Mesodermal cell (in vitro differentiated cells): ENCODE data around the gene PLD1.
"Not testable (repeated sequence)": the region's sequence is repeated elsewhere in the genome, so short reads cannot be mapped to it uniquely, and the experiment has no call there.

ENCODE experiments used
- H3K27ac ChIP-seq: 2 replicates; pipeline ENCODE4 v1.7.0; 2013; ENCODE audit warnings: mild to moderate bottlenecking, low read depth, low read length, moderate library complexity; ENCODE audit not compliant: severe bottlenecking
- H3K36me3 ChIP-seq: 2 replicates; pipeline ENCODE4 v1.7.1; 2013; ENCODE audit warnings: mild to moderate bottlenecking, low read length, moderate library complexity; ENCODE audit not compliant: control insufficient read depth, insufficient read depth
- H3K4me1 ChIP-seq: one replicate; pipeline ENCODE4 v1.7.1; 2013; ENCODE audit warnings: mild to moderate bottlenecking, low read length; ENCODE audit not compliant: insufficient read depth, control insufficient read depth, poor library complexity, severe bottlenecking
- H3K4me3 ChIP-seq: 2 replicates; pipeline ENCODE4 v1.7.0; 2013; ENCODE audit warnings: low read length, control low read depth, mild to moderate bottlenecking; ENCODE audit not compliant: insufficient read depth, poor library complexity, severe bottlenecking; ENCODE audit errors: extremely low read depth
- H3K9me3 ChIP-seq: 2 replicates; pipeline ENCODE4 v1.7.1; 2013; ENCODE audit warnings: mild to moderate bottlenecking, low read length, moderate library complexity; ENCODE audit not compliant: control insufficient read depth
- WGBS, 2 experiments: methylation state at CpG; one replicate each; pipeline ENCODE4 v1.1.5; 2013; ENCODE audit warnings: missing lambda C conversion rate in 2 of 2; ENCODE audit not compliant: insufficient coverage in 2 of 2; 5-methylcytosine and 5-hydroxymethylcytosine counted together

The PLD1 gene

GRCh38 chr3:171814662-171815061, 4.4 kb upstream of the PLD1 start:
- not testable (repeated sequence) for H3K9me3 ChIP-seq
- no CpG with 5 or more reads among the region's 6 CpGs for WGBS, 2 experiments

GRCh38 chr3:171813897-171814460, 3.7 kb upstream of the PLD1 start:
- no peak overlapping the region for H3K4me3 ChIP-seq
- H3K4me1 ChIP-seq = peaks cover 15% of the 10 kb centered on the region
- no peaks in the 10 kb centered on the region for H3K9me3 ChIP-seq
- no peak overlapping the region for H3K27ac ChIP-seq
- WGBS, 2 experiments = 79 to 94% methylated on average over 3 of the region's 4 CpGs
- no peaks in the 10 kb centered on the region for H3K36me3 ChIP-seq

More at GRCh38 chr3:171814662-171815061, 4.4 kb upstream of the PLD1 start:
- not testable (repeated sequence) for H3K4me3 ChIP-seq, H3K36me3 ChIP-seq, H3K27ac ChIP-seq
- peaks cover 14% of the 10 kb centered on the region for H3K4me1 ChIP-seq

GRCh38 chr3:171813278-171813896, 3.1 kb upstream of the PLD1 start:
- no peak overlapping the region for H3K27ac ChIP-seq
- peaks cover 21% of the 10 kb centered on the region for H3K4me1 ChIP-seq
- no peaks in the 10 kb centered on the region for H3K9me3 ChIP-seq
- H3K4me3 ChIP-seq = no peak overlapping the region
- no peaks in the 10 kb centered on the region for H3K36me3 ChIP-seq
- 83 to 100% methylated on average over 1 of the region's 3 CpGs for WGBS, 2 experiments

GRCh38 chr3:171812811-171813210, 2.5 kb upstream of the PLD1 start:
- whole genome bisulfite sequencing, 2 experiments = 80% methylated on average over 1 of the region's 2 CpGs; no CpG with 5 or more reads in 1 of the 2 experiments
- no peak overlapping the region for H3K27ac ChIP-seq
- H3K4me1 ChIP-seq = peaks cover 21% of the 10 kb centered on the region

GRCh38 chr3:171811913-171812335, 1.6 kb upstream of the PLD1 start:
- Histone ChIP-seq H3K9me3 (no peaks in the 10 kb centered on the region), H3K4me1 (peaks cover 21% of the 10 kb centered on the region), H3K36me3 (no peaks in the 10 kb centered on the region), H3K4me3 (no peak overlapping the region), H3K27ac (peak overlapping the region; percentile 62)
- 94 to 97% methylated on average over 7 to 9 of the region's 9 CpGs for WGBS, 2 experiments

More at GRCh38 chr3:171812811-171813210, 2.5 kb upstream of the PLD1 start:
- no peaks in the 10 kb centered on the region for H3K36me3 ChIP-seq
- H3K9me3 ChIP-seq = no peaks in the 10 kb centered on the region
- H3K4me3 ChIP-seq = no peak overlapping the region

GRCh38 chr3:171811295-171811912, 1.1 kb upstream of the PLD1 start:
- H3K36me3 ChIP-seq = no peaks in the 10 kb centered on the region
- H3K4me3 ChIP-seq = peak overlapping the region; percentile 71
- H3K27ac ChIP-seq = peak overlapping the region; percentile 62
- H3K9me3 ChIP-seq = no peaks in the 10 kb centered on the region
- 100% methylated on average over 1 of the region's 4 CpGs for WGBS, 2 experiments
- peaks cover 27% of the 10 kb centered on the region for H3K4me1 ChIP-seq

- WGBS, 2 experiments = 13 to 16% methylated on average over 16 of the region's 22 CpGs
Measured at GRCh38 chr3:171810629-171811294, 479 bp upstream of the PLD1 start.

GRCh38 chr3:171809611-171809860, 747 bp downstream of the PLD1 start:
- Histone ChIP-seq H3K36me3 (no peaks in the 10 kb centered on the region), H3K9me3 (no peaks in the 10 kb centered on the region), H3K4me1 (peaks cover 37% of the 10 kb centered on the region), H3K4me3 (peak overlapping the region; percentile 71), H3K27ac (peak overlapping the region; percentile 73)
- WGBS, 2 experiments = 5 to 12% methylated on average over 6 to 10 of the region's 11 CpGs

More at GRCh38 chr3:171810629-171811294, 479 bp upstream of the PLD1 start:
- Histone ChIP-seq H3K9me3 (no peaks in the 10 kb centered on the region), H3K4me3 (peak overlapping the region; percentile 71), H3K4me1 (peaks cover 33% of the 10 kb centered on the region), H3K36me3 (no peaks in the 10 kb centered on the region), H3K27ac (peak overlapping the region; percentile 73)

GRCh38 chr3:171807806-171808205, 2.5 kb downstream of the PLD1 start:
- 97% methylated on average over 6 of the region's 6 CpGs; no CpG with 5 or more reads in 1 of the 2 experiments for whole genome bisulfite sequencing, 2 experiments
- peaks cover 39% of the 10 kb centered on the region for H3K4me1 ChIP-seq
- H3K27ac ChIP-seq = no peak overlapping the region

GRCh38 chr3:171807129-171807675, 3.1 kb downstream of the PLD1 start:
- H3K27ac ChIP-seq = peak overlapping the region; percentile 85
- H3K9me3 ChIP-seq = no peaks in the 10 kb centered on the region
- H3K4me3 ChIP-seq = no peak overlapping the region
- 100% methylated on average over 1 of the region's 7 CpGs for WGBS, 2 experiments
- peaks cover 39% of the 10 kb centered on the region for H3K4me1 ChIP-seq
- H3K36me3 ChIP-seq = no peaks in the 10 kb centered on the region

More at GRCh38 chr3:171807806-171808205, 2.5 kb downstream of the PLD1 start:
- Histone ChIP-seq H3K9me3 (no peaks in the 10 kb centered on the region), H3K4me3 (no peak overlapping the region), H3K36me3 (no peaks in the 10 kb centered on the region)
